ACC112 (cell line): Measurements from ENCODE around the gene LCN15.
"Not testable (repeated sequence)": the region's sequence is repeated elsewhere in the genome, so short reads cannot be mapped to it uniquely, and the experiment has no call there.

Source experiments
- H2AFZ ChIP-seq: fragments of 200-600 bp; sonication (generic); one replicate; pipeline ENCODE4 v1.6.0; 2017; ENCODE audit warnings: antibody characterized with exemption, low read length; ENCODE audit not compliant: unreplicated experiment
- H3K27ac ChIP-seq: fragments of 200-600 bp; sonication (generic); 2 replicates; pipeline ENCODE4 v1.5.1; 2014; ENCODE audit warnings: low read depth, mild to moderate bottlenecking, antibody characterized with exemption, low read length, moderate library complexity
- H3K27me3 ChIP-seq: fragments of 200-600 bp; sonication (generic); 2 replicates; pipeline ENCODE4 v1.6.1; 2014; ENCODE audit warnings: mild to moderate bottlenecking, antibody characterized with exemption, low read length, moderate library complexity, mixed read lengths; ENCODE audit not compliant: insufficient read depth
- H3K36me3 ChIP-seq: fragments of 200-600 bp; sonication (generic); 2 replicates; pipeline ENCODE4 v1.6.1; 2016; ENCODE audit warnings: mild to moderate bottlenecking, antibody characterized with exemption, low read length, moderate library complexity, mixed read lengths; ENCODE audit not compliant: insufficient read depth
- H3K4me1 ChIP-seq: fragments of 200-600 bp; sonication (generic); one replicate; pipeline ENCODE4 v1.6.1; 2016; ENCODE audit warnings: low read length, mixed read lengths; ENCODE audit not compliant: insufficient read depth, unreplicated experiment, control insufficient read depth
- H3K4me3 ChIP-seq: fragments of 200-600 bp; sonication (generic); 2 replicates; pipeline ENCODE4 v1.5.1; 2014; ENCODE audit warnings: mild to moderate bottlenecking, low read depth, low read length
- H3K79me2 ChIP-seq: fragments of 200-600 bp; sonication (generic); one replicate; pipeline ENCODE4 v1.6.0; 2016; ENCODE audit warnings: low read length; ENCODE audit not compliant: control insufficient read depth, unreplicated experiment, insufficient read depth

LCN15 gene

DNA sequence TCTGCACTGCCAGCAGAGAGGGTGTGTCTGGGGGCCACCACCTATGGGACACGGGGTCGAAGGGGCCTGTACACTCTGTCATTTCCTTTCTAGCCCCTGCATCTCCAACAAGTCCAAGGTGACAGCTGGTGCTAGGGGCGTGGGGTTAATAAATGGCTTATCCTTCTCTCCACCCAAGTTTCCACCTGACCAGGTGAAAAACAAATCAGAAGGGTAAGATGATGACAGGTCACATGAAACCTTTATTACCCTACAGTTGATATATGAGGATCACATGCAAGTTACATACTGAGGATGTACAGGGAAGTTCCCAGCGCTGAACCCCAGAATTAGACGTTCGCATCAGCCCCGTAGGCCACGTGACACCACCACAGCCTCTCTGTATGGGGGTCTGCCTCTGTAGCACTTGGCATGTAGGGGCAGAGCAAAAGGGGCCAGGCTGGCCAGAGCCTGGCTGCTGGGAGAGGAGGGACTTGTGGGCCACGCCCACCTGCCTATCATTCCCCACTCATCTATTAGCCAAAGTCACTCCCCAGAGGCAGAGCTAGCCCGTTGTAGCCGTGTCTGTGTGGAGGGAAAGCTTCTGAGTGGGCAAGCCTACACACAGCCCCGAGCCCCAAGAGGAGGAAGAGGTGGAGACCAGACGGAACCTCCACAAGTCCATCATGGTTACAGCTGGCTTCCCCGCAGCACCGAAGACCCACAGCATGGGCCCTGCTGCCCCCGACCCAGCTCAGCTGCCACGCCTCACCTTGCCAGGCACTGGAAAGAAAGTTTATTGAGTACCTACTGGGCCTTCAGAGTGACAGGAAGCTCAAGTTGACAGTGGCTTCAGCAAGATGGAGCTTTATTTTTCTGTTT is 29.0 kb upstream of the LCN15 start:
- no peaks in the 10 kb centered on the region for H3K36me3 ChIP-seq
- no peak overlapping the region for H3K27ac ChIP-seq
- H3K4me1 ChIP-seq, result peaks cover 13% of the 10 kb centered on the region
- peaks cover under 1% of the 10 kb centered on the region; the same call in 1 of the 2 replicates for H3K27me3 ChIP-seq
- peaks cover 11% of the 10 kb centered on the region for H3K79me2 ChIP-seq
- no peak overlapping the region for H2AFZ ChIP-seq
- no peak overlapping the region for H3K4me3 ChIP-seq

DNA sequence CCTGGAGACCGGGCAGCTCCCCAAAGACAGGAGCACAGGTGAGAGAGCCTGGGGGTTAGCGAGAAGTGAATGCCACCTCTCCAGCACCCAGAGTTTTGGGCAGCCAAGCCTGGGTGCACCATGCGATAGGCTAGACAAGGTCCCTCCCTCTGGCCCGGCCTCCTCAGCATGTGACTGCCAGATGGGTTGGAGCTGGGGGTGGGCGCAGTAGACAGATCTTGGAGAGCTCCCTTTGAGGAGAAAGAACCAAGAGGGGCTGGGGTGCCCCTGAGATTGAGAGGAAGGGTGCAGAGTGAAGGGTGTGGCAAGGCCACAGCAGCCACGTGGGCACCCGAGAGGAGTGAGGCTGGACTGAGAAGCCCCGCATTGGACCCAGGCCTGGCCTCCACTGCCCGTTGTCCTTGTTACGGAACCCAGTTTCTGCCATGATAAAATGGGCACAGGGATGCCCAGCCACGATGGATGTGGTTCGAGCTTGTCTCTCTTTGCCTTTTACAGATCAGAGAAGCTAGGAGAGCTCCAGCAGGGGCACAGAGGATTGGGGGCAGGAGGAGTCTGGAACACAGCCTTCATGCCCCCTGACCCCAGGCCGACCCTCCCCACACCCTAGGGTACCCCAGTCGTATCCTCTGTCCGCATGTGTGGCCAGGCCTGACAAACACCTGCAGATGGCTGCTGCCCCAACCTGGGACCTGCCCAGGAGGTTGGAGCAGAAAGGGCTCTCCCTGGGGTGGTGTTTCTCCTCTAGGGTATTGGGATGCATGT is 28.2 kb upstream of the LCN15 start:
- Histone ChIP-seq H3K4me1 (peaks cover 13% of the 10 kb centered on the region), H3K27ac (no peak overlapping the region)

DNA sequence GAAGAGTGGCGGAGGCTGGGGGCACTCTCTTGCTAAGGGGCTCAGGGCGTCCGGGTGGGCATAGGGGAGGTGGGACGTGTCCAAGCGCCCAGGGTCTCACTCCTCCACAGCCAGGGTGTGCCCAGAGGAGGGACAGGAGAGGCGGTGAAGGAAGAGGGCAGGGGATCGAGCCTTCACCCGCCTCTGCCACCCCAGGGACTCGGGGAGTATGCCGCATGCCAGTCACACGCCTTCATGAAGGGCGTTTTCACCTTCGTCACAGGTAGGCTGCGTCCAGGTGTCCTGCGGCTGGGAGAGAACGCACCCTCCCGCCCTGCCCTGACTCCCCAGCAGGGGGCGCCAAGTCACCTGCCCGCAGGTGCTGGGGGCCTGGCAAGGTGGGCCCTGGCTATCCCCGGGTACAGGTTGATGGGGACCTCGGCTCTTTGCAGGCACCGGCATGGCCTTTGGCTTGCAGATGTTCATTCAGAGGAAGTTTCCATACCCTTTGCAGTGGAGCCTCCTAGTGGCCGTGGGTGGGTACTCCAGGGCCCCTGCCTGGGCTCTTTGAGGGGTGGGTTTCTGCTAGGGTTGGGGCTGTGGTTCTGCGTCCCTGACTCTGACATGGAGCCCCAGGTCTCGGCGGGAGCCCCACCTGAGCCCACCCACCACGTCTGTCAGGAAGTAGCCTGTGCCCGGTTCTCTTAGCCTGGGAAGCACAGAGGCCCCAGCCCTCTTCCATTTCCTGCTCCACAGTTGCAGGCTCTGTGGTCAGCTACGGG is 27.4 kb upstream of the LCN15 start:
- peaks cover 13% of the 10 kb centered on the region for H3K4me1 ChIP-seq

More for the DNA sequence above, 28.2 kb upstream of the LCN15 start:
- no peaks in the 10 kb centered on the region for H3K27me3 ChIP-seq
- peak overlapping the region; percentile 83 for H3K4me3 ChIP-seq
- no peaks in the 10 kb centered on the region for H3K36me3 ChIP-seq
- peaks cover 11% of the 10 kb centered on the region for H3K79me2 ChIP-seq
- H2AFZ ChIP-seq, result no peak overlapping the region

DNA sequence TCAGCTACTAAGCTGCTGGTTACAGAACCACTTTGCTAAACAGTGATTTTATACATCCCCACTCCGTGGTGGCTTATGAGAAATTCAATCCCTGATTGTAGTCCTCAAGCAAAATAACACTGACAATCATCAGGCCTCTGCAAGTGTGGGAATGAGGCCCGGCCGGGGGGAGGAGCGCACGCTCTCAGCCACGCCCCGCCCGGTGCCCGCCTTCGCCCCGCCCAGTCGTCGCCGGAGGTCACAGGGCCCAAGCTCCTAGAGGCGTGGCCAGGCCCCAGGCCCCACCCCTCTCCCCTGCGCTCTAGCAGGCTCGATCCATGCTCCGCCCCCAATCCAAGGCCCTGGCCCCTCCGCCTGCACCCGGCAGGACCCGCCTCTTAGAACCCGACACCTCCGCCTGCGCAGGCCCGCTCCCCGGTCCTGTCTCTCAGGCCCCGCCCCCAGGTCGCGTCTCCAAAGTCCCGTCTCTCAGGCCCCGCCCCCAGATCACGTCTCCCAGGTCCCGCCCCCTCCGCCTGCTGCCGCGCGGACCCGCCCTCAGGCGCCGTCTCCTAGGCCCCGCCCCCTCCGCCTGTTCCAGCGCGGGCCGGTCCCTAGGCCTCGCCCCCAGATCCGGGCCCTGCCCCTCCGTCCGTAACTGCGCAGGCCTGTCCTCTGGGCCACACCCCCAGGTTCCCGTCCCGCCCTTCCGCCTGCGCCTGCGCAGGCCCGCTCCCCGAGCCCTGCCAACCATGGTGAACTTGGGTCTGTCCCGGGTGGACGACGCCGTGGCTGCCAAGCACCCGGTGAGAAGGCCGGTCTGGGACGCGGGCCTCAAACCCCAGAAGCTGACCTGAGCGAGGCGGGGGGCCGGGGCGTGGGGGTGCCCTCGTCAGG is 26.6 kb upstream of the LCN15 start, which contains the start of gene TMEM141:
Gene TMEM141 (plus strand): TSS at position 705 of the 876 bp plus-strand sequence. CDS start 27 bp downstream, at position 732.
- peaks cover 11% of the 10 kb centered on the region for H3K79me2 ChIP-seq
- H3K27ac ChIP-seq, result peak within 1 kb of the TSS; percentile 44
- no peaks in the 10 kb centered on the region for H3K27me3 ChIP-seq
- H3K4me3 ChIP-seq, result peak within 1 kb of the TSS; percentile 83
- H3K4me1 ChIP-seq, result peaks cover 13% of the 10 kb centered on the region
- no peaks in the 10 kb centered on the region for H3K36me3 ChIP-seq
- peak within 1 kb of the TSS; percentile 44 for H2AFZ ChIP-seq

More for the DNA sequence above, 27.4 kb upstream of the LCN15 start:
- Histone ChIP-seq H3K36me3 (no peaks in the 10 kb centered on the region), H3K79me2 (peaks cover 11% of the 10 kb centered on the region), H3K4me3 (peak overlapping the region; percentile 83), H3K27me3 (no peaks in the 10 kb centered on the region), H3K27ac (peak overlapping the region; percentile 44), H2AFZ (peak overlapping the region; percentile 5)

DNA sequence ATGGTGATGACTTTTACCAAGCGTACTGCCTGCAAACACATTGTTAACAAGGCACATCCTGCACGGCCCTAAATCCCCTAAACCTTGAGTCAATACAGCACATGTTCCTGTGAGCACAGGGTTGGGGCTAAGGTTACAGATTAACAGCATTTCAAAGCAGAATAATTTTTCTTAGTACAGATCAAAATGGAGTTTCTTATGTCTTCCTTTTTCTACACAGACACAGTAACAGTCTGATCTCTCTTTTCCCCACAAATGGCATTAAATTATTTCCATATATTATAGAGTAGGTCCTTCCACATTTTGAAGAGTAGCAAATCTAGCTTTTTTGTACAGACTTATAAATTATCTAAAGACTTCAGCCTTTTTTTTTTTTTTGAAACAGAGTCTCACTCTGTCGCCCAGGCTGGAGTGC is 25.2 kb upstream of the LCN15 start:
- H3K36me3 ChIP-seq, result no peaks in the 10 kb centered on the region
- peaks cover 11% of the 10 kb centered on the region for H3K79me2 ChIP-seq
- H3K27ac ChIP-seq, result no peak overlapping the region
- no peak overlapping the region for H3K4me3 ChIP-seq
- H2AFZ ChIP-seq, result no peak overlapping the region
- no peaks in the 10 kb centered on the region for H3K27me3 ChIP-seq
- peaks cover 13% of the 10 kb centered on the region for H3K4me1 ChIP-seq

DNA sequence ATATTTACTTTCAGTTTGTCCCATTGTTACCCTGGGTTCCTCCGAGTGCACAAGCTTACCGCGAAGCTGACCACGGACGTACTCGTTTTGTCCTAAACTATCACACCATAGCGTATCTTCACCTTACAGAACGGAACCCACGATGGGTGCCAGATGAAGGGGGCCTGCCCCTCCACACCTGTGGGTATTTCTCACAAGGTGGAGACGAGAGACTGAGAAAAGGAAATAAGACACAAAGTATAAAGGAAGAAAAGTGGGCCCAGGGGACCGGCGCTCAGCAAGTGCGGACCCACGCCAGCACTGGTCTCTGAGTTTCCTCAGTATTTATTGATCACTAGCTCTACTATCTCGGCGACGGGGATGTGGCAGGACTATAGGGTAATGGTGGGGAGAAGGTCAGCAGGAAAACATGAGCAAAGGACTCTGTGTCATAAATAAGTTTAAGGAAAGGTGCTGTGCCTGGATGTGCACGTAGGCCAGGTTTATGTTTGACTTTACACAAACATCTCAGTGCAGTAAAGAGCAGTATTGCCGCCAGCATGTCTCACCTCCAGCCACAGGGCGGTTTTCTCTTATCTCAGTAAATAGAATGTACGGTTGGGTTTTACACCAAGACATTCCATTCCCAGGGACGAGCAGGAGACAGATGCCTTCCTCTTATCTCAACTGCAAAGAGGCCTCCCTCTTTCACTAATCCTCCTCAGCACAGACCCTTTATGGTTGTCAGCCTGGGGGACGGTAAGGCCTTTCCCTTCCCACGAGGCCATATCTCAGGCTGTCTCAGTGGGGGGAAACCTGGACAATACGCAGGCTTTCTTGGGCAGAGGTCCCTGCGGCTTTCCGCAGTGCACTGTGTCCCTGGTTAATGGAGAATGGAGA is 24.6 kb upstream of the LCN15 start:
- Histone ChIP-seq H3K79me2 (peaks cover 11% of the 10 kb centered on the region), H3K4me1 (peaks cover 13% of the 10 kb centered on the region), H3K4me3 (peak overlapping the region; percentile 70; the same call in 1 of the 2 replicates)
- H2AFZ ChIP-seq, H3K27ac ChIP-seq, H3K36me3 ChIP-seq, H3K27me3 ChIP-seq: not testable (repeated sequence)

DNA sequence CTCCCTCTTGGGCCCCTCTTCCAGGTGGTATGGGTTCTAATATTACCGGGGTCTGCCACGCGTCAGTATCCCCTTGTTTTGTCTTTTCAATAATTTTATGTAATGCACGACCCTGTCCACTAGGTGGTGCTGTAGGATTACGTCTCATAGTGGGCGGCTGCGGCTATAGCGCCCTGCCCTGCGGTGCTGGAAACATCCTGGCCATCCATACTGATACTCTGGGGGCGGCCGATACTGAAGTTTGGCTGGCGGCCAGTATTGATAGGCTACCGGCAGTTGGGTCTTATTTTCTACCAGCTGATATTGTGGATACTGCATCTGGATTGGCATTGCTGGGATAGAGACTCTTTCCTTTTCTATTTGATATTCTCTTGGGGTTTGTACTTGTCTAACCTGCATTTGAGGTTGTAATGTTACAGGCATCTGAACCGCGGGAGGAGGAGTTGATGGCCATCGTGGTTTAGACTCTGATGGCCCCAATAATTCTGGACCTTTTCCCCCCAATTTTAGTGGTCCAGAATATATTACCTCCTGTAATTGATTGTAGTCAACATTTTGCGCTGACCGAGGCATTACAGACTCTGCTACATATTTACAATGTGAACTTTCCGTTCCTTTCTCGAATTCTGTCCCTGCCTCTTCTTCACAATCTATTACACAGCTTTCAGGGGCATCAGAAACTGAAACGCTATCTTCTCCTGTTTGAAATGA is 23.5 kb upstream of the LCN15 start:
- Histone ChIP-seq H3K36me3 (no peaks in the 10 kb centered on the region), H3K27me3 (no peaks in the 10 kb centered on the region), H3K4me1 (peaks cover 13% of the 10 kb centered on the region), H2AFZ (peak overlapping the region; percentile 87), H3K79me2 (peaks cover 9% of the 10 kb centered on the region), H3K4me3 (peak overlapping the region; percentile 70), H3K27ac (no peak overlapping the region)

DNA sequence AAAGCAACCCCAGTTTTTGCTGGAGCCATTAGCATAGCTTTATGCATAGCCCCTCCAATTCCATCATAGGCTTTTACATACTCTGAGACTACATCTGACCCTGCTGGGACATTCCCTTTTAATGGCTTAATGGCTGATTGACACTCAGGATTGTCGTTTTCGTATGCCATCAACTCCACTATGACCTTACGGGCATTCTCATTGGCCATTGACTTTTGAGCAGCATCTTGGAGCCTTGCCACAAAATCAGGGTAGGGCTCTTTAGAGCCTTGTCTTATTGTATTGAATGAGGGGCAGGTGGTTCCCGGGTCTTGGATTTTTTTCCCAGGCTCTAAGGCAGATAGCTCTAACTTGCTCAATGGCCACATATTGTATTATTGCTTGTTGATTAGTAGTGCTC is 22.7 kb upstream of the LCN15 start:
- peaks cover 10% of the 10 kb centered on the region for H3K4me1 ChIP-seq
- H3K36me3 ChIP-seq, H3K4me3 ChIP-seq, H3K27me3 ChIP-seq, H3K27ac ChIP-seq, H3K79me2 ChIP-seq, H2AFZ ChIP-seq: not testable (repeated sequence)

DNA sequence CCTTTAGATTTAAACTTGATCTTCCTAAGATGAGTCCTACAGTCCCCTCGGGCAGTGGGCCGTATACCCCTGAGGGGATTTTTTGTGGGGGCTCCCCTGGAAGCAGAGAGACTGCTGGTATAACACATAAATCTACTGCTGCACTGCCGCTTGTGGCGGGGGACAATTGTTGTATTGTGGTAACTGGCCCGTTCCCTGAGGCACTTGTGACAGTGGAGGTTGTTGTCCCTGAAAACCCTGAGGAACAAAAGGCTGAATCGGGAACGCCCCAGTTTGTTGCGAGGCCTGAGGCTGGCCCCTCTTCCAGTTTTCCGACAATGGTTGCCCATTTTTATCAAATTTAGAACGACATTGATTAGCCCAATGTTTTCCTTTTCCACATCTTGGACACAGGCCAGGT is 22.1 kb upstream of the LCN15 start:
- Histone ChIP-seq H2AFZ (no peak overlapping the region), H3K27ac (no peak overlapping the region), H3K79me2 (no peaks in the 10 kb centered on the region), H3K4me1 (peaks cover 9% of the 10 kb centered on the region), H3K36me3 (no peaks in the 10 kb centered on the region), H3K4me3 (no peak overlapping the region), H3K27me3 (no peaks in the 10 kb centered on the region)
